RWPE2 (cell line): ENCODE data around the gene KREMEN2.

ENCODE experiments used
- ATAC-seq: fragments of 200-7000 bp; cut with Tn5 transposase; 3 replicates; pipeline ENCODE4 v1.9.1; 2021; ENCODE audit warnings: low read depth
- DNase-seq: peaks from one replicate; pipeline ENCODE4 v3.0.0-alpha.2; 2020; ENCODE audit warnings: low spot score
- H3K27ac ChIP-seq: fragments of 450-650 bp; 2 replicates; pipeline ENCODE4 v1.5.1; 2017; ENCODE audit warnings: mild to moderate bottlenecking; ENCODE audit not compliant: poor library complexity, severe bottlenecking
- H3K27me3 ChIP-seq: fragments of 250-450 bp; sonication (Bioruptor Pico); 2 replicates; pipeline ENCODE4 v1.5.1; 2021; ENCODE audit warnings: mild to moderate bottlenecking, moderate library complexity; ENCODE audit not compliant: insufficient read depth, poor library complexity, severe bottlenecking
- H3K36me3 ChIP-seq: fragments of 250-450 bp; sonication (Bioruptor Pico); 2 replicates; pipeline ENCODE4 v1.5.1; 2020; ENCODE audit warnings: low read depth, mild to moderate bottlenecking, moderate library complexity
- H3K4me1 ChIP-seq: fragments of 250-450 bp; sonication (Bioruptor Pico); 2 replicates; pipeline ENCODE4 v1.5.1; 2021; ENCODE audit warnings: mild to moderate bottlenecking, moderate library complexity; ENCODE audit not compliant: insufficient read depth, poor library complexity, severe bottlenecking
- H3K4me3 ChIP-seq: fragments of 250-450 bp; sonication (Bioruptor Pico); 2 replicates; pipeline ENCODE4 v1.5.1; 2021; ENCODE audit warnings: mild to moderate bottlenecking, moderate library complexity; ENCODE audit not compliant: severe bottlenecking
- H3K9me3 ChIP-seq: fragments of 250-450 bp; sonication (Bioruptor Pico); 2 replicates; pipeline ENCODE4 v1.5.1; 2021; ENCODE audit warnings: mild to moderate bottlenecking, moderate library complexity; ENCODE audit not compliant: severe bottlenecking
- TF ChIP-seq, protein P1 (sequence below): fragments of 450-650 bp; IDR thresholded peaks from one replicate; pipeline ENCODE4 v1.5.1; 2017; ENCODE audit warnings: mild to moderate bottlenecking, moderate library complexity; ENCODE audit not compliant: poor library complexity, severe bottlenecking

KREMEN2 gene

DNA sequence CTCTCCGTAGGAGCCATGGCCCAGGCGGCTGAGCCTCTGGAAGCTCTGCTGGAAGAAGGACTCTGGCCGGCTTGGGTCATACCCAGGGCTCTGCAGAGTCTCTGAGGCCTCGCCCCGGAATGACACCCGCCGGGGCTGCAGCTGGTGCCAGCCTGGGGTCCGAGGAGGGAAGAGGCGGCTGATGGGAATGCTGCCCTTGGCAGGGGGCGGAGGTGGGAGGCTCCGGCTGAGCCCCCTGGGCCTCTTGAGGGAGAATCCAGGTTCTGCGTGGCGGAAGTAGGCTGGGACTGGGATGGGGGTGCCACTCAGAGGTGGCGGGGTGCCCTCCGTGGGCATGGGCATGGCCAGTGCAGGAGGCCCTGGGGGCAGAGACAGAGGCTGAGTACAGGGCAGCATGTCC is 12.6 kb downstream of the KREMEN2 start:
- TF ChIP-seq, protein P1, sequence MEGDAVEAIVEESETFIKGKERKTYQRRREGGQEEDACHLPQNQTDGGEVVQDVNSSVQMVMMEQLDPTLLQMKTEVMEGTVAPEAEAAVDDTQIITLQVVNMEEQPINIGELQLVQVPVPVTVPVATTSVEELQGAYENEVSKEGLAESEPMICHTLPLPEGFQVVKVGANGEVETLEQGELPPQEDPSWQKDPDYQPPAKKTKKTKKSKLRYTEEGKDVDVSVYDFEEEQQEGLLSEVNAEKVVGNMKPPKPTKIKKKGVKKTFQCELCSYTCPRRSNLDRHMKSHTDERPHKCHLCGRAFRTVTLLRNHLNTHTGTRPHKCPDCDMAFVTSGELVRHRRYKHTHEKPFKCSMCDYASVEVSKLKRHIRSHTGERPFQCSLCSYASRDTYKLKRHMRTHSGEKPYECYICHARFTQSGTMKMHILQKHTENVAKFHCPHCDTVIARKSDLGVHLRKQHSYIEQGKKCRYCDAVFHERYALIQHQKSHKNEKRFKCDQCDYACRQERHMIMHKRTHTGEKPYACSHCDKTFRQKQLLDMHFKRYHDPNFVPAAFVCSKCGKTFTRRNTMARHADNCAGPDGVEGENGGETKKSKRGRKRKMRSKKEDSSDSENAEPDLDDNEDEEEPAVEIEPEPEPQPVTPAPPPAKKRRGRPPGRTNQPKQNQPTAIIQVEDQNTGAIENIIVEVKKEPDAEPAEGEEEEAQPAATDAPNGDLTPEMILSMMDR: no peak
- DNase-seq (no peak), ATAC-seq (no peak)
- Histone ChIP-seq H3K4me3 (no peak overlapping the region), H3K27me3 (no peaks in the 10 kb centered on the region), H3K36me3 (peaks cover 63% of the 10 kb centered on the region), H3K9me3 (no peaks in the 10 kb centered on the region), H3K27ac (no peak overlapping the region), H3K4me1 (peaks cover 5% of the 10 kb centered on the region)

DNA sequence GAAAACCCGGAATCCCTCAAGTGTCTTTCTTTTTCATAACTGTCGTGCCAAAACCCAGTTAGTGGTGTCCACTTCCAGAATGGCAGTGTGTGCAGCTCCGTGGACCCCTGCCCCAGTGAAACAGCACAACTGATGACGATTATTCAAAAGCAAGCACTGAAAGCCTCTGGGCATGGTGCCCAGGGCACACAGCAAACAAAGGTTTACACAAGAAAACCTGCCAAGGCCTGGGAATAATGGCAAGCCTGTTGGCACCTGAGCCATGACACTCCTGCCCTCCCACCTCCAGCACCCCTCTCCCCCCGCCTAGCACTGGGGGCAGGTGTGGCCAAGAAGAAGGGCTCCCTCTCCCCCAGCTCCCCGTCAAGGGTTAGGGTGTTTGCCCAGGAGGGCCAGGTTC is 13.4 kb downstream of the KREMEN2 start:
- ATAC-seq: no peak
- TF ChIP-seq, protein P1: no peak
- Histone ChIP-seq H3K9me3 (no peaks in the 10 kb centered on the region), H3K27ac (peak overlapping the region; percentile 71), H3K4me1 (peaks cover 5% of the 10 kb centered on the region), H3K4me3 (no peak overlapping the region), H3K27me3 (no peaks in the 10 kb centered on the region), H3K36me3 (peaks cover 58% of the 10 kb centered on the region)
- no peak for DNase-seq

- no peaks in the 10 kb centered on the region for H3K9me3 ChIP-seq
- peak overlapping the region; percentile 71 for H3K27ac ChIP-seq
- DNase-seq (no peak), ATAC-seq (peak; percentile 12)
- peaks cover 11% of the 10 kb centered on the region for H3K4me1 ChIP-seq
- TF ChIP-seq, protein P1: no peak
- peaks cover 41% of the 10 kb centered on the region for H3K36me3 ChIP-seq
- H3K27me3 ChIP-seq: no peaks in the 10 kb centered on the region
- peak overlapping the region; percentile 74 for H3K4me3 ChIP-seq
These were observed 15.7 kb downstream of the KREMEN2 start for GRCh38 chr16:2979669-2980226.

- H3K9me3 ChIP-seq: no peaks in the 10 kb centered on the region
- H3K27ac ChIP-seq: peak within 1 kb of the TSS; percentile 71
- ATAC-seq (peak; percentile 72), DNase-seq (peak; percentile 88)
- H3K27me3 ChIP-seq: no peaks in the 10 kb centered on the region
- H3K4me3 ChIP-seq: peak within 1 kb of the TSS; percentile 74
- peaks cover 34% of the 10 kb centered on the region for H3K36me3 ChIP-seq
- TF ChIP-seq, protein P1: no peak
- peaks cover 11% of the 10 kb centered on the region for H3K4me1 ChIP-seq
These were observed 16.4 kb downstream of the KREMEN2 start, which contains the start of gene PKMYT1 for GRCh38 chr16:2980227-2981176. PKMYT1 (minus strand) TSS chr16:2980446; CDS start chr16:2979657, 789 bp downstream.
